GM23338 (cell line): Measurements from ENCODE around the gene TADA2A. TPM values are rescaled to one million over a fixed set of nuclear protein-coding genes. Genes with fewer than 3 reads are reported as not detected.

Experiments used
- ATAC-seq: fragments of 200-7000 bp; cut with Tn5 transposase; 3 replicates; pipeline ENCODE4 v1.9.1; 2020
- DNase-seq: peaks from one replicate; pipeline ENCODE4 v3.0.0-alpha.2; 2015; ENCODE audit warnings: low spot score
- H2AFZ ChIP-seq: fragments of 200-600 bp; sonication (generic); 2 replicates; pipeline ENCODE4 v1.8.0; 2016; ENCODE audit warnings: antibody characterized with exemption, mild to moderate bottlenecking, moderate library complexity
- H3F3A ChIP-seq: fragments of 200-600 bp; sonication (generic); replicated peaks from 2 replicates; pipeline ENCODE4 v1.8.0; 2017; ENCODE audit warnings: antibody characterized with exemption, mixed run types, low read depth
- H3K27ac ChIP-seq: fragments of 200-600 bp; sonication (generic); 2 replicates; pipeline ENCODE4 v1.6.1; 2016; ENCODE audit warnings: low read depth
- H3K27me3 ChIP-seq: fragments of 200-600 bp; sonication (generic); 2 replicates; pipeline ENCODE4 v1.8.0; 2016; ENCODE audit warnings: mild to moderate bottlenecking, mixed run types, moderate library complexity; ENCODE audit not compliant: insufficient read depth
- H3K36me3 ChIP-seq: fragments of 200-600 bp; sonication (generic); 2 replicates; pipeline ENCODE4 v1.8.0; 2016; ENCODE audit warnings: mild to moderate bottlenecking; ENCODE audit not compliant: insufficient read depth
- H3K4me1 ChIP-seq: fragments of 200-600 bp; sonication (generic); 2 replicates; pipeline ENCODE4 v1.8.0; 2016; ENCODE audit warnings: mild to moderate bottlenecking, moderate library complexity; ENCODE audit not compliant: insufficient read depth
- H3K4me2 ChIP-seq: fragments of 200-600 bp; sonication (generic); 2 replicates; pipeline ENCODE4 v1.7.1; 2017; ENCODE audit warnings: mixed run types
- H3K4me3 ChIP-seq: fragments of 200-600 bp; sonication (generic); 2 replicates; pipeline ENCODE4 v1.6.1; 2016; ENCODE audit warnings: mixed run types
- H3K79me2 ChIP-seq: fragments of 200-600 bp; sonication (generic); replicated peaks from 2 replicates; pipeline ENCODE4 v1.8.0; 2017; ENCODE audit warnings: mild to moderate bottlenecking; ENCODE audit not compliant: insufficient read depth
- H3K9me2 ChIP-seq: fragments of 200-600 bp; sonication (generic); 2 replicates; pipeline ENCODE4 v1.8.0; 2017; ENCODE audit not compliant: insufficient read depth
- H4K20me1 ChIP-seq: fragments of 200-600 bp; sonication (generic); replicated peaks from 2 replicates; pipeline ENCODE4 v1.8.0; 2017; ENCODE audit warnings: mild to moderate bottlenecking; ENCODE audit not compliant: insufficient read depth
- H3K27ac Mint-ChIP-seq: 2 replicates; pipeline ENCODE4 v1.8.0; 2020; ENCODE audit warnings: inconsistent platforms, mild to moderate bottlenecking, moderate library complexity, mixed read lengths
- H3K27me3 Mint-ChIP-seq: 3 replicates; pipeline ENCODE4 v1.8.0; 2022; ENCODE audit warnings: low read depth, mild to moderate bottlenecking, moderate library complexity, mixed read lengths, inconsistent platforms; ENCODE audit not compliant: insufficient read depth, poor library complexity
- H3K36me3 Mint-ChIP-seq: 3 replicates; pipeline ENCODE4 v1.8.0; 2021; ENCODE audit warnings: low read depth, mild to moderate bottlenecking, inconsistent platforms, moderate library complexity, mixed read lengths
- H3K4me1 Mint-ChIP-seq: 3 replicates; pipeline ENCODE4 v1.8.0; 2020; ENCODE audit warnings: mild to moderate bottlenecking, inconsistent platforms, mixed read lengths
- H3K4me3 Mint-ChIP-seq: 3 replicates; pipeline ENCODE4 v1.8.0; 2021; ENCODE audit warnings: moderate library complexity, mild to moderate bottlenecking, inconsistent platforms, mixed read lengths
- H3K9me3 Mint-ChIP-seq: 3 replicates; pipeline ENCODE4 v1.8.0; 2020; ENCODE audit warnings: moderate library complexity, mild to moderate bottlenecking, inconsistent platforms, mixed read lengths
- CREB1 ChIP-seq: fragments of 250-450 bp; sonication (Bioruptor Pico); IDR thresholded peaks from 2 replicates; pipeline ENCODE4 v1.5.0; 2020; ENCODE audit warnings: low read depth, mild to moderate bottlenecking, moderate library complexity
- ETS1 ChIP-seq: IDR thresholded peaks from 2 replicates; pipeline ENCODE4 v1.6.1; 2016; ENCODE audit warnings: antibody characterized with exemption
- EZH2 ChIP-seq: fragments of 200-600 bp; sonication (generic); IDR thresholded peaks from one replicate; pipeline ENCODE4 v1.8.0; 2017; ENCODE audit warnings: antibody characterized with exemption, mild to moderate bottlenecking, low read depth; ENCODE audit not compliant: unreplicated experiment
- JUNB ChIP-seq: IDR thresholded peaks from one replicate; pipeline ENCODE4 v1.6.1; 2016; ENCODE audit warnings: antibody characterized with exemption; ENCODE audit not compliant: unreplicated experiment
- NANOG ChIP-seq: IDR thresholded peaks from 2 replicates; pipeline ENCODE4 v1.6.1; 2016; ENCODE audit warnings: antibody characterized with exemption, borderline replicate concordance
- POLR2AphosphoS5 ChIP-seq: IDR thresholded peaks from 2 replicates; pipeline ENCODE4 v1.6.1; 2016; ENCODE audit warnings: antibody characterized with exemption, low read depth
- REST ChIP-seq: IDR thresholded peaks from one replicate; pipeline ENCODE4 v1.6.1; 2018; ENCODE audit warnings: antibody characterized with exemption; ENCODE audit not compliant: unreplicated experiment
- STAT1 ChIP-seq: IDR thresholded peaks from one replicate; pipeline ENCODE4 v1.6.1; 2016; ENCODE audit warnings: antibody characterized with exemption; ENCODE audit not compliant: unreplicated experiment
- ZNF114 ChIP-seq: fragments of 250-450 bp; sonication (Bioruptor Pico); IDR thresholded peaks from 2 replicates; pipeline ENCODE4 v1.5.0; 2020; ENCODE audit warnings: mild to moderate bottlenecking, moderate library complexity
- long read RNA-seq: library from polyadenylated mRNA; unstranded; transcript quantifications from one replicate; pipeline ENCODE4 v2.0.0, GENCODE V29; 2020; ENCODE audit not compliant: unreplicated experiment
- polyA plus RNA-seq: library from polyadenylated mRNA; unstranded; fragments of >200 nt; fragmentation: Nextera tagmentation; extraction: Ambion mirVana; gene quantifications from 2 replicates; pipeline ENCODE4 v1.2.1, GENCODE V29; 2016
- total RNA-seq: library from RNA; depleted of rRNA; stranded (reverse); fragments of >200 nt; shearing (Covaris generic); gene quantifications from 2 replicates; pipeline ENCODE4 v1.2.3, GENCODE V29; 2014; rRNA removed

The TADA2A gene
- total RNA-seq, result 14.4 and 14.5 TPM in 2 replicates
- polyA plus RNA-seq, result 17.1 and 18.0 TPM in 2 replicates
- long read RNA-seq, partial matches to known transcripts, result 2 of 5 reads
- long read RNA-seq, other reads (novel, unspliced or antisense), result 3 of 5 reads

- no peaks in the 10 kb centered on the region for H3K36me3 ChIP-seq
- DNase-seq (peak; percentile 87), ATAC-seq (peak; percentile 93)
- H3K27ac ChIP-seq, result peak within 1 kb of the TSS; percentile 99
- peaks cover 8% of the 10 kb centered on the region for H3K27me3 Mint-ChIP-seq
- no peaks in the 10 kb centered on the region for H3K27me3 ChIP-seq
- no peaks in the 10 kb centered on the region for H4K20me1 ChIP-seq
- peaks cover 18% of the 10 kb centered on the region for H3F3A ChIP-seq
- TF ChIP-seq ZNF114, result no peak
- peak; percentile 74 for TF ChIP-seq POLR2AphosphoS5
- TF ChIP-seq NANOG, result no peak
- TF ChIP-seq ETS1, result no peak
- no peak for TF ChIP-seq EZH2
- no peak for TF ChIP-seq JUNB
- TF ChIP-seq REST, result no peak
- peak; percentile 55 for TF ChIP-seq CREB1
- no peak for TF ChIP-seq STAT1
- peak within 1 kb of the TSS; percentile 93 for H3K4me3 ChIP-seq
- H3K36me3 Mint-ChIP-seq, result peaks cover 31% of the 10 kb centered on the region; the same call in 2 of the 3 replicates
- H3K79me2 ChIP-seq, result peaks cover 37% of the 10 kb centered on the region
- peak within 1 kb of the TSS; percentile 99 for H3K4me3 Mint-ChIP-seq
- H3K27ac Mint-ChIP-seq, result peak within 1 kb of the TSS; percentile 97
- no peaks in the 10 kb centered on the region for H3K9me2 ChIP-seq
- H3K4me2 ChIP-seq, result peak within 1 kb of the TSS; percentile 97
- H3K9me3 Mint-ChIP-seq, result no peaks in the 10 kb centered on the region
- peak within 1 kb of the TSS; percentile 97 for H2AFZ ChIP-seq
- H3K4me1 Mint-ChIP-seq, result peaks cover 11% of the 10 kb centered on the region
- H3K4me1 ChIP-seq, result peaks cover 9% of the 10 kb centered on the region
Observed at GRCh38 chr17:37406635-37407461, at the start of gene TADA2A, which contains the start of gene ACACA. TSS of gene TADA2A (plus strand) at chr17:37406886. CDS start at chr17:37411366, 4,480 bp downstream. TSS of gene ACACA (minus strand) at chr17:37406836. CDS start at chr17:37406299, 537 bp downstream.
